ENCODE measurements around the gene WDR33. TPM values are rescaled to one million over a fixed set of nuclear protein-coding genes. Genes with fewer than 3 reads are reported as not detected.

The WDR33 gene
- total RNA-seq: 28.0 and 29.8 TPM in 2 replicates

GRCh38 chr2:127810619-127811396, at the start of gene WDR33:
Gene WDR33 (minus strand): TSS chr2:127811171. CDS start chr2:127770981, 40,190 bp downstream.

DNA sequence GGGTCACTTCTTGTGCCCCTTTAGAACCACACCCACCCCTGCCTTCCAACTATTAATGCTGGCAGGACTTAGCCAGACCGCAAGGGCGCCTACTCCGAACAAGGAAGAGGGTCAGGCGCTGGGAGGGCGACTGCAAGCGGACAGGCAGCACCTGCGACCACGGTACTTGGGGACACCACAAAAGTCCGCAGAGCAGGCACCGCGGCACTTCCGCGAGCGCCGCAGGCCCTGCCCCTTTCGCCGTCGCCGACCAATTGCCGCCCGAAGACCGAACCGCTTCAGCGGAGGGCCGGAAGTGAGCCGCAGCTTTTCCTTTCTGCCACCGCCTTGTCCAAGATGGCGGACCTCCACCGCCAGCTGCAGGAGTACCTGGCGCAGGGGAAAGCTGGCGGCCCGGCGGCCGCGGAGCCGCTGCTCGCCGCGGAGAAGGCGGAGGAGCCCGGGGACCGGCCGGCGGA, 109.7 kb downstream of the WDR33 start, which contains the start of gene SFT2D3:
SFT2D3 (plus strand) TSS at position 305 of the 458 bp plus-strand sequence; CDS start at position 337, 32 bp downstream.

GRCh38 chr2:127675331-127676261, 135.4 kb downstream of the WDR33 start, which contains the start of gene LIMS2:
Gene LIMS2 (minus strand): TSS chr2:127675530. CDS start chr2:127675024, 506 bp downstream.

Small RNA genes within 50 kb of the gene (small RNA-seq; reads per million reads assigned to genes)
- not detected for gene RF00017
- gene RF00019: not detected
- not detected for gene RNU6-395P
- 1.9 reads per million, percentile 77 among the genes with 10 or more reads in this experiment for gene RNY4P7

Other genes starting within 250 kb of the WDR33 start
- not detected in 2 replicates for gene GPR17, start 165.0 kb downstream of the WDR33 start, total RNA-seq
- gene LIMS2, start 135.6 kb downstream of the WDR33 start, total RNA-seq: 8.2 and 27.9 TPM in 2 replicates
- 9.0 and 13.1 TPM in 2 replicates for gene SFT2D3, start 109.7 kb downstream of the WDR33 start, total RNA-seq
- 13.7 and 14.2 TPM in 2 replicates for gene POLR2D, start 47.0 kb upstream of the WDR33 start, total RNA-seq
- gene AMMECR1L, start 74.8 kb upstream of the WDR33 start, total RNA-seq: 13.3 and 22.0 TPM in 2 replicates
- 7.5 and 13.2 TPM in 2 replicates for gene SAP130, start 216.9 kb upstream of the WDR33 start, total RNA-seq